Measurements from ENCODE around the gene PRKAG2. TPM values are rescaled to one million over a fixed set of nuclear protein-coding genes. Genes with fewer than 3 reads are reported as not detected.
"Not testable (repeated sequence)": the region's sequence is repeated elsewhere in the genome, so short reads cannot be mapped to it uniquely, and the experiment has no call there.

The PRKAG2 gene
- total RNA-seq, 1 donor from 2014 or later: 15.7 TPM

DNA sequence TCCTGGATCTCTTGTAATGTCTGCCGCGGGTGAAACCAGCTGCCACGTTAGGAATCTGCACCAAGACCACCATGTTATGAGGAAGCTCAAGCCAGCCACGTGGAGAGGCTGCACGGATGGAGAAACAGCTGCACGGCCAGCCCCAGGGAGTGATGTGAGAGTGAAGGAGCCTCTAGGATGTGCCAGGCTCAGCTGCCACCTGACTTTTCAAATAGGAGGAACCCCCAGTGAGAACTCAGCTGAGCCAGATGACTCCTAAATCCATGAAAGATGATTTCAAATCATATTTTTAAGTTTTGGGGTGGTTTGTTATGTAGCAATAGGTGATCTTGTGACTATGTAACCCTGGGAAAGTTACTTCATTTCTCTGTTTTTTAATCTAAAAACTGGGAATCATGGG, 71.7 kb downstream of the PRKAG2 start:
- intact Hi-C loops (cut with micrococcal nuclease): no loop called here

- intact Hi-C loops (cut with micrococcal nuclease): no loop called here
These were observed 72.2 kb downstream of the PRKAG2 start for GRCh38 chr7:151804756-151805155.

- intact Hi-C loops (cut with micrococcal nuclease): no loop called here
These were observed 73.1 kb downstream of the PRKAG2 start for GRCh38 chr7:151803841-151804240.

GRCh38 chr7:151802469-151802846, 74.5 kb downstream of the PRKAG2 start:
- intact Hi-C loops (cut with micrococcal nuclease): no loop called here

GRCh38 chr7:151801782-151802468, 75.0 kb downstream of the PRKAG2 start:
- intact Hi-C loops (cut with micrococcal nuclease): no loop called here

- intact Hi-C loops (cut with micrococcal nuclease): no loop called here
These were observed 75.6 kb downstream of the PRKAG2 start for GRCh38 chr7:151801291-151801690.

DNA sequence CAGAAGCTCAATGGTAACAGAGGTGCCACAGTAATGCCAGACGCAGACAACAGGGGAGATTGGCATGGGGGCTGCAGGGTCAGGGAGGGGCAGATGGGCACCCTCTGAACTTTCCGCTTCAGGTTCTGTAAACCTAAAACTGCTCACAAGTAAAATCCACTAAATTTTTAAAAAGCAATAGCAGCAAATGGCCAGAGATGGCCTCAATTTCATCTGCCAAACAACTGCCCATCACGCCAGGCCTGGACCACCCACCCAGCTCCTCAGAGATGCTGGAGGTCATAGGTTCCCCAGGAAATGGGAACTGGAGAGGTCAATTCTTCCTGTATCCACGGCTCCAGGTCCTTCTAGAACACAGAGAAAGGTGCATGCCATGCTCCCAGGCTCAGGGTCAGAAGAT, 76.1 kb downstream of the PRKAG2 start:
- intact Hi-C loops (cut with micrococcal nuclease): no loop called here

DNA sequence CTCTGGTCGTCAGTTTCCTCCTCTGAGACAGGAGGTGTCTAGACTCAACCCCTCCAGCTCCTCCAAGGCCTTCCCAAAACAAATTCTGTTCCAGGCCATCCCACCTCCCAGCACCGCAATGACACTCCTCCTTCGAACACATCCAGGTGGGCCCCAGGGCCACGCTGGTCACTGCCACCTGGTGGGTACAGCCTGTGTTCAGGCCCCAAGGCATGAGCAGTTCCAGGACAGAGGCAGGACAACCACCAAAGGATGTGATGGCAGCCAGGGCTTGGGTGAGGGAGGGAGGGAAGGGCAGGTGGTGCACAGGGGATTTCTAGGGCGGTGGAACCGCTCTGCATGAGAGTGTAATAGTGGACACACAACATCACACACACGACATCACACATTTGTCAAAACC, 76.5 kb downstream of the PRKAG2 start:
- intact Hi-C loops (cut with micrococcal nuclease): no loop called here

GRCh38 chr7:151799506-151799905, 77.4 kb downstream of the PRKAG2 start:
- intact Hi-C loops (cut with micrococcal nuclease): no loop called here

GRCh38 chr7:151798851-151799448, 78.0 kb downstream of the PRKAG2 start:
- intact Hi-C loops (cut with micrococcal nuclease): no loop called here

- intact Hi-C loops (cut with micrococcal nuclease): not testable (repeated sequence)
These were observed 79.1 kb downstream of the PRKAG2 start for GRCh38 chr7:151797667-151798307.

DNA sequence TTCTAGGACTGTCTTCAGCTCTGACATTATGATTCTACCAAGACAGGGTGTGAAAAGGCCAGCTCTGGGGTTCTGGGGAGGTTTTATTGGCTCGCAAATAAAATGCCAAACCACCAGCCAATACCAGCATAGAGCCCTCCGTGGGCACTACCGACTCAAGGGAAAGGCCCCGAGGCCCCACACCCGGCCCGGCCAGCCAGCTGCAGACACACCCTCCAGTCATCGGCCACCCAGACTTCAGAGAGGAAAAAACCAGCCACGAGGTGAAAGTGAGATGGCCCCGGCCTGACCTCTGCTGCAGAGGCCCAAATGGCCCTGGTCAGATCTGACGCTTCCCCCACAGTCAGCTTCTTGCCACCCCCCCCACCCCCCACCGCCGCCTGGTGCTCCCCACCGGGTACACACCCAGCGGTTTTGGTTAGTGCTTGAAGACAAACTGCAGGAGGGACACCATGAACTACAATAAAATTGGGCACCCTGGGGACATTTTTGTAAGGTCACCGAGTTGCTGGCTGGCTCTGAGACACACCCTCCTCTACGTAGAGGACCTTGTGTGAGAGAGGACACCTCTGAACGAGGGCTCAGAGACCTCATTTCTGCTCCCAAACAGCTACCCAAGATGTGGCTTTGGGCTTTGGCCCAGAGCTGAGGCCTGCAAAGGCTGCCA, 79.9 kb downstream of the PRKAG2 start:
- intact Hi-C loops (cut with micrococcal nuclease): no loop called here

DNA sequence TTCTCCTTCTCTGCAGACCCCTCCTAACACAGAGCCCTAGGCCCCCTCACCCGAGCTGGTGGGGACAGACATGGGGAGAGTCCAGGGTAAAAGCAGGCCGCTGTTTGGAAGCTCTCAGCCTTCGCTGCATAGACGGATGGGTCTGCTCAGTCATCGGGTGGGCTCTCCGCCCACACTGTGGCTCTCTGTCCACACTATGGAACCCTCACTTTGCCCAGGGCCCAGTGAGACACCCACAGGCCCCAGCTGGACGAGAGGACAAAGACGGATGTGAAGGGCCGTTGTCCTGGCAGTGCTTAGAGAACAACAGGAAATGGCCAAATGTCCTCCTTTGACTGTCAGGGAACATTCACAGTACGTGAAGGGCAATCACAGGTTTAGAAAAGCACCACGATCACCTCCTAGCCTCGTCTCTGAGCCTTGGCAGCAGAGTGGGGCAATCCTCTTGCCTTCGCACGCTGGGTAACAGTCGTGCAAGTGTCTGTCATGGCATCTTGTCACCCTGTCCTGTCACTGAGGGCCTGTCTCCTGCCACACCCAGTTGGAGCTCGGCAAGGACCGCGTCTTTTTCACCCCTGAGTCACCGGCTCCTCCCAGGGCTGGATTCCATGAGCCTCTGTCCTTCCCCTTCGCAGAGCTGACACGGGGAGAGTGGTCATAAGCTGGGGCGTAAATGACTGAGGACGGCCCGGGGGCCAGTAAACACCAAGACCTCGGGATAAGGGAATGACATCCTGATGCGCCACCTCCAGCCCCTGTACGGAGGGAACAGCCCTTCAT, 80.6 kb downstream of the PRKAG2 start:
- intact Hi-C loops (cut with micrococcal nuclease): no loop called here

- intact Hi-C loops (cut with micrococcal nuclease): no loop called here
These were observed 81.6 kb downstream of the PRKAG2 start for GRCh38 chr7:151795168-151795811.

GRCh38 chr7:151794508-151795167, 82.3 kb downstream of the PRKAG2 start:
- intact Hi-C loops (cut with micrococcal nuclease): no loop called here

DNA sequence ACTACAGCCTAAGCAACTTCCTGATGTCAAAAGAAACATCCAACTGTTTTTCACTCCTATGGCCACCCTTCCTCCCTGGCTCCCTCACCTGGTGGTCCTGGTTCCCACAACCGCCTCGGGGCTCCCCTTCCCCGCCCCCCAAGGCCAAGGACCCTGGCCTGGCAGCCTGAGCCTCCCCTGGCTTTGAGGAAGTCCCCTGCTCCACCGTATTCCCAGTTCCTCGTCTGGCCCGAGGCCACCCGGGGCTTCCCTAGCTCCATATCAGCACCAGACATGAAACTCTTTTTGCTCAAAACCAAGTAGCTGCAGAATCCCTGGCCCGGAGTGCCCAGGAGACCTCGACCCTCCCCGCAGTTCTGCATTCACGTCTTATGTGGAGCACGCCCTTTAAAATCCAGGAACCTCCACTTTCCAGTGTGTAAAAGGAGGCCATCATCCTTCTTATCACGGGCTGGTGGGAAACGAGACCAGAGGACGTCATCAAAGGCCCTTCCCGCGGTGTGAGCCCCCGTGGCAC, 82.9 kb downstream of the PRKAG2 start:
- intact Hi-C loops (cut with micrococcal nuclease): no loop called here

- intact Hi-C loops (cut with micrococcal nuclease): no loop called here
These were observed 83.4 kb downstream of the PRKAG2 start for GRCh38 chr7:151793531-151793951.

GRCh38 chr7:151792636-151793035, 84.3 kb downstream of the PRKAG2 start:
- intact Hi-C loops (cut with micrococcal nuclease): no loop called here

DNA sequence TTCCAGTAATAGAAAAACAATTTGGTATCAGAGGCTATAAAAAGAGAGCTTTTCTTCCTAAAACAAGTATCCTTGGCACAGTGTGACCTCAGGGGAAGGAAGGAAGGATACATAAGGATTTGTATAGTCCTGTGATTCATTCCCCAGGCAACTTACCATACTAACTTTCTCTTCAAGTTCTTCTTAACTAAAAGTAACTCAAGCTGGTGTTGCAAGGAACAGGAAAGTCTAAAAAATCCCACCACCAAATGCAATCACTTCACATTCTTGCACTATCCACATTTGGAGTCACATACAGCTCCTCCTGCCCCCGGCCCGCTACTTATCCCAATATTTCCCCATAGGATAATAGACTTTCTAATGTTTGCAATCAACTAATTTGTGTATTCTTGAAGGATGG, 84.8 kb downstream of the PRKAG2 start:
- intact Hi-C loops (cut with micrococcal nuclease): no loop called here
